HCT116 (cell line): ENCODE measurements around the gene ATXN1. TPM values are rescaled to one million over a fixed set of nuclear protein-coding genes. Genes with fewer than 3 reads are reported as not detected.
A peak's percentile ranks its signal among the peaks of the same experiment; 100 is the strongest.

ENCODE experiments used
- ATAC-seq: fragments of 200-7000 bp; cut with Tn5 transposase; 2 replicates; pipeline ENCODE4 v1.9.1; 2020; ENCODE audit warnings: mild to moderate bottlenecking, moderate library complexity
- BruUV-seq: library from RNA; stranded (reverse); fragments of 400-500 nt; replicated peaks from 2 replicates; lab custom pipeline; 2021; lab: Mats Ljungman, UMichigan
- CTCF ChIA-PET: fragments of 300-600 bp; sonication (Branson Sonifier 250); formaldehyde crosslinking; loops from one replicate; lab custom pipeline; 2021; ENCODE audit warnings: antibody characterized with exemption; lab: Charles Lee
- POLR2A ChIA-PET: fragments of 300-600, 350-600 bp; sonication (Branson Sonifier 250); formaldehyde crosslinking; loops from one replicate; lab custom pipeline; 2021; ENCODE audit warnings: antibody characterized with exemption; lab: Charles Lee
- RAD21 ChIA-PET, 2 experiments: fragments of 300-600 bp; sonication (Branson Sonifier 250); formaldehyde crosslinking; loops; one replicate each; lab custom pipeline; 2023; ENCODE audit warnings: low total read pairs in 2 of 2; ENCODE audit not compliant: uncharacterized antibody in 2 of 2, unreplicated experiment in 2 of 2, low non-redundant PET in 1 of 2; lab: Charles Lee
- DNase-seq: peaks from one replicate; pipeline ENCODE4 v3.0.0-alpha.2; 2010; ENCODE audit warnings: low read depth, low spot score
- H2AFZ ChIP-seq: fragments of 200-600 bp; shearing (Covaris generic), sonication (generic); 2 replicates; pipeline ENCODE4 v1.6.1; 2017; ENCODE audit warnings: low read depth, mixed run types, mixed read lengths, antibody characterized with exemption, low read length; ENCODE audit not compliant: poor library complexity, severe bottlenecking
- H3K27ac ChIP-seq: 2 replicates; pipeline ENCODE4 v1.5.1; 2012; ENCODE audit warnings: low read depth, low read length
- H3K27me3 ChIP-seq: fragments of 200-600 bp; sonication (generic); 2 replicates; pipeline ENCODE4 v1.6.1; 2016; ENCODE audit warnings: mixed run types, low read length, mixed read lengths; ENCODE audit not compliant: insufficient read depth
- H3K36me3 ChIP-seq, 2 experiments: fragments of 200-500 bp in 1 of 2; fragments of 200-600 bp in 1 of 2; sonication (Bioruptor generic) in 1 of 2; sonication (generic) in 1 of 2; 2 replicates each; pipeline versions ENCODE4 v1.5.1 to v1.6.1; 2014 to 2016; ENCODE audit warnings: low read length in 2 of 2, inconsistent platforms in 1 of 2, mixed read lengths in 1 of 2, mixed run types in 1 of 2; ENCODE audit not compliant: insufficient read depth in 2 of 2, control insufficient read depth in 1 of 2
- H3K4me1 ChIP-seq, 2 experiments: fragments of 200-600 bp in 1 of 2; sonication (generic) in 1 of 2; 2 replicates each; pipeline versions ENCODE4 v1.5.1 to v1.6.1; 2012 to 2017; ENCODE audit warnings: low read length in 2 of 2, inconsistent platforms in 1 of 2, mild to moderate bottlenecking in 1 of 2, mixed read lengths in 1 of 2, mixed run types in 1 of 2, moderate library complexity in 1 of 2; ENCODE audit not compliant: insufficient read depth in 2 of 2, control insufficient read depth in 1 of 2
- H3K4me2 ChIP-seq: fragments of 200-600 bp; sonication (generic); 2 replicates; pipeline ENCODE4 v1.6.1; 2017; ENCODE audit warnings: mixed run types, low read length, mixed read lengths
- H3K4me3 ChIP-seq, 2 experiments: fragments of 200-600 bp in 1 of 2; sonication (generic) in 1 of 2; replicated peaks in 1 of 2; 2 replicates each; pipeline ENCODE4 v1.5.1; 2011 to 2016; ENCODE audit warnings: low read length in 2 of 2, control low read depth in 1 of 2, low read depth in 1 of 2, mild to moderate bottlenecking in 1 of 2, mixed read lengths in 1 of 2, mixed run types in 1 of 2
- H3K79me2 ChIP-seq: fragments of 200-600 bp; sonication (generic); 2 replicates; pipeline ENCODE4 v1.6.1; 2017; ENCODE audit warnings: mild to moderate bottlenecking, mixed run types, low read length, moderate library complexity, mixed read lengths; ENCODE audit not compliant: insufficient read depth
- H3K9ac ChIP-seq: fragments of 200-600 bp; sonication (generic); 2 replicates; pipeline ENCODE4 v1.6.1; 2016; ENCODE audit warnings: low read length, mixed read lengths
- H3K9me2 ChIP-seq: fragments of 200-600 bp; sonication (generic), shearing (Covaris generic); 2 replicates; pipeline ENCODE4 v1.6.1; 2017; ENCODE audit warnings: mixed run types, mild to moderate bottlenecking, moderate library complexity; ENCODE audit not compliant: insufficient read depth
- H3K9me3 ChIP-seq, 2 experiments: fragments of 200-500 bp in 1 of 2; fragments of 200-600 bp in 1 of 2; sonication (Bioruptor generic) in 1 of 2; sonication (generic) in 1 of 2; 2 replicates each; pipeline ENCODE4 v1.6.1; 2014 to 2017; ENCODE audit warnings: low read length in 2 of 2, mixed read lengths in 2 of 2, inconsistent platforms in 1 of 2, low read depth in 1 of 2, mild to moderate bottlenecking in 1 of 2, mixed run types in 1 of 2, moderate library complexity in 1 of 2; ENCODE audit not compliant: control insufficient read depth in 1 of 2, insufficient read depth in 1 of 2
- H4K20me1 ChIP-seq: fragments of 200-600 bp; sonication (generic), shearing (Covaris generic); 2 replicates; pipeline ENCODE4 v1.6.1; 2017; ENCODE audit warnings: mixed run types, mild to moderate bottlenecking, moderate library complexity; ENCODE audit not compliant: insufficient read depth
- CBX3 ChIP-seq: IDR thresholded peaks from 2 replicates; pipeline ENCODE4 v1.6.1; 2012; ENCODE audit warnings: low read depth
- CEBPB ChIP-seq: IDR thresholded peaks from 2 replicates; pipeline ENCODE4 v1.6.1; 2012; ENCODE audit warnings: low read depth
- CTCF ChIP-seq, 3 experiments: fragments of 200-600 bp in 1 of 3; sonication (generic) in 1 of 3; IDR thresholded peaks in 2 of 3; conservative IDR thresholded peaks in 1 of 3; 2 replicates each; pipeline ENCODE4 v1.5.1; 2012 to 2017; ENCODE audit warnings: low read depth in 2 of 3, low read length in 2 of 3, antibody characterized with exemption in 1 of 3, borderline replicate concordance in 1 of 3, control low read depth in 1 of 3, mild to moderate bottlenecking in 1 of 3, mixed read lengths in 1 of 3, mixed run types in 1 of 3, moderate library complexity in 1 of 3; ENCODE audit not compliant: insufficient read depth in 1 of 3
- ELF1 ChIP-seq: IDR thresholded peaks from 2 replicates; pipeline ENCODE4 v1.6.1; 2012; ENCODE audit warnings: low read depth, borderline replicate concordance
- EZH2 ChIP-seq: fragments of 200-600 bp; sonication (generic); IDR thresholded peaks from 2 replicates; pipeline ENCODE4 v1.6.1; 2017; ENCODE audit warnings: antibody characterized with exemption, mixed run types
- FOSL1 ChIP-seq: IDR thresholded peaks from 2 replicates; pipeline ENCODE4 v1.6.1; 2012; ENCODE audit warnings: low read depth
- MAX ChIP-seq: IDR thresholded peaks from 2 replicates; pipeline ENCODE4 v1.6.1; 2012
- POLR2A ChIP-seq: IDR thresholded peaks from 2 replicates; pipeline ENCODE4 v1.7.0; 2011; ENCODE audit warnings: borderline replicate concordance; ENCODE audit not compliant: insufficient read depth, insufficient read length; ENCODE audit errors: extremely low read depth
- POLR2AphosphoS5 ChIP-seq: IDR thresholded peaks from 2 replicates; pipeline ENCODE4 v1.6.1; 2011; ENCODE audit warnings: mild to moderate bottlenecking, low read depth, low read length, moderate library complexity
- SIN3A ChIP-seq: IDR thresholded peaks from 2 replicates; pipeline ENCODE4 v1.6.1; 2012; ENCODE audit warnings: low read depth
- SRF ChIP-seq: IDR thresholded peaks from 2 replicates; pipeline ENCODE4 v1.6.1; 2012; ENCODE audit warnings: low read depth
- TCF7L2 ChIP-seq: IDR thresholded peaks from 2 replicates; pipeline ENCODE4 v1.7.0; 2011; ENCODE audit warnings: borderline replicate concordance, inconsistent platforms; ENCODE audit not compliant: insufficient read depth, insufficient read length; ENCODE audit errors: extremely low read depth
- YY1 ChIP-seq: IDR thresholded peaks from 2 replicates; pipeline ENCODE4 v1.6.1; 2011; ENCODE audit warnings: low read length, low read depth, moderate library complexity, mild to moderate bottlenecking; ENCODE audit not compliant: insufficient replicate concordance; ENCODE audit errors: extremely low read depth
- ZFX ChIP-seq: fragments of 450-650 bp; IDR thresholded peaks from 2 replicates; pipeline ENCODE4 v1.6.1; 2017
- ZNF274 ChIP-seq: fragments of 200-500 bp; sonication (Bioruptor generic); IDR thresholded peaks from 2 replicates; pipeline ENCODE4 v1.6.1; 2014; ENCODE audit warnings: mild to moderate bottlenecking, low read depth, low read length, inconsistent platforms
- intact Hi-C: fragments of 100-400 bp; cut with micrococcal nuclease; formaldehyde crosslinking; loops from 2 replicates; pipeline ENCODE4 v1.10.0; 2022
- total RNA-seq: library from RNA; stranded (reverse); gene quantifications from one replicate; pipeline ENCODE4 v1.2.1, GENCODE V29; 2021; ENCODE audit not compliant: unreplicated experiment
- TF ChIP-seq, protein P1 (sequence below): IDR thresholded peaks from 2 replicates; pipeline ENCODE4 v1.6.1; 2012
- TF ChIP-seq, protein P2 (sequence below): IDR thresholded peaks from 2 replicates; pipeline ENCODE4 v1.6.1; 2011; ENCODE audit warnings: mild to moderate bottlenecking, low read length, moderate library complexity; ENCODE audit not compliant: insufficient replicate concordance; ENCODE audit errors: extremely low read depth
- TF ChIP-seq, protein P3 (sequence below): IDR thresholded peaks from 2 replicates; pipeline ENCODE4 v1.6.1; 2012; ENCODE audit warnings: low read depth

ATXN1 gene
- total RNA-seq, 1 experiment from 2014 or later, result 21.0 TPM

DNA sequence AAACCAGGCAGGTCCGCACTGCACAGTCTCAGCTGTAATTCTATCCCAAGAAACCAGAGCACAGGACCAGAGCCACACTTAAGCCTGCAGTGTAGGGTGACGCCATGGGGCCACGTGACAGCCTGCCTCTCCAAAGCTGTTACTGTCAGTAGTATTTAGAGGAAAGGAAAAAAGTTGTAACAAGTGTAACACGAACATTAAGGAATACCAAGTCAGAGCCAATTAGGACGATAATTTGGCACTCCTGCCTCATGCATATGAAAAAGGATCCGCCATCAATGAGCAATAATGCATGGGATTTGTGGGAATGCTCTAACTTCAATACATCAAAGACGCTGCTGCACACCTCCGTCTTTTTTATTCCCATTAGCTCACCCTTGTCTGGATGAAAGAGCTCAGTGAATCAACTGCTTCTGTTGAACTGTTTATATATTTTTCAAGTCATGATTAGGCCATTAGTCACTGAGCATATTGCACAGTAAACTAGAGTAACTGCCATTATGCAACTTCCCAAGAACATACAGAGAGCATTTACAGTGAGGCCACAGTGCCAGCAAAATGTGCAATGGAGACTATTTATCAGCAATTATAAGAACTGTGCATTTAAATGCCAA lies 79.9 kb downstream of the ATXN1 start:
- POLR2A ChIA-PET, result interaction anchor here (0.9 to 1.6 kb wide), 6 partner anchors 8 to 90 kb away, joined by 3 to 10 read pairs (median 5); partner anchors contain the start of gene ATXN1
- H3K36me3 ChIP-seq, result no peaks in the 10 kb centered on the region
- peak overlapping the region; percentile 13; the same call in 1 of the 2 replicates for H3K9ac ChIP-seq
- no peaks in the 10 kb centered on the region for H4K20me1 ChIP-seq
- CTCF ChIA-PET, result interaction anchor here (0.7 kb wide), 1 partner anchor 32 kb away, joined by 3 read pairs; no protein-coding TSS in a partner anchor
- peak overlapping the region; percentile 28 for H2AFZ ChIP-seq
- no peaks in the 10 kb centered on the region for H3K9me3 ChIP-seq
- RAD21 ChIA-PET, result interaction anchor here in 1 of 2 experiments (0.8 to 2.0 kb wide), 2 partner anchors 32 to 170 kb away, joined by 3 to 6 read pairs; no protein-coding TSS in a partner anchor
- peak overlapping the region; percentile 60 for H3K4me2 ChIP-seq
- no peaks in the 10 kb centered on the region for H3K79me2 ChIP-seq
- ATAC-seq (peak; percentile 83), DNase-seq (peak; percentile 91)
- peak overlapping the region; percentile 58 for H3K27ac ChIP-seq
- peak overlapping the region in 1 of 2 experiments; percentile 12; a peak in 2 of 4 replicates for H3K4me3 ChIP-seq
- intact Hi-C loops, result loop anchor here (1.0 to 5.0 kb wide), 2 partner anchors 30 to 81 kb away; partner anchors contain the start of gene ATXN1
- H3K4me1 ChIP-seq, result peaks cover 62 to 73% of the 10 kb centered on the region in 2 experiments
- H3K9me2 ChIP-seq, result no peaks in the 10 kb centered on the region
- no TSS peak for BruUV-seq
- no peaks in the 10 kb centered on the region for H3K27me3 ChIP-seq
- TF ChIP-seq, protein P1, sequence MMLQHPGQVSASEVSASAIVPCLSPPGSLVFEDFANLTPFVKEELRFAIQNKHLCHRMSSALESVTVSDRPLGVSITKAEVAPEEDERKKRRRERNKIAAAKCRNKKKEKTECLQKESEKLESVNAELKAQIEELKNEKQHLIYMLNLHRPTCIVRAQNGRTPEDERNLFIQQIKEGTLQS, result peak; percentile 76
- TF ChIP-seq CEBPB, result peak; percentile 98
- TF ChIP-seq, protein P2, sequence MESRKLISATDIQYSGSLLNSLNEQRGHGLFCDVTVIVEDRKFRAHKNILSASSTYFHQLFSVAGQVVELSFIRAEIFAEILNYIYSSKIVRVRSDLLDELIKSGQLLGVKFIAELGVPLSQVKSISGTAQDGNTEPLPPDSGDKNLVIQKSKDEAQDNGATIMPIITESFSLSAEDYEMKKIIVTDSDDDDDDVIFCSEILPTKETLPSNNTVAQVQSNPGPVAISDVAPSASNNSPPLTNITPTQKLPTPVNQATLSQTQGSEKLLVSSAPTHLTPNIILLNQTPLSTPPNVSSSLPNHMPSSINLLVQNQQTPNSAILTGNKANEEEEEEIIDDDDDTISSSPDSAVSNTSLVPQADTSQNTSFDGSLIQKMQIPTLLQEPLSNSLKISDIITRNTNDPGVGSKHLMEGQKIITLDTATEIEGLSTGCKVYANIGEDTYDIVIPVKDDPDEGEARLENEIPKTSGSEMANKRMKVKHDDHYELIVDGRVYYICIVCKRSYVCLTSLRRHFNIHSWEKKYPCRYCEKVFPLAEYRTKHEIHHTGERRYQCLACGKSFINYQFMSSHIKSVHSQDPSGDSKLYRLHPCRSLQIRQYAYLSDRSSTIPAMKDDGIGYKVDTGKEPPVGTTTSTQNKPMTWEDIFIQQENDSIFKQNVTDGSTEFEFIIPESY, result no peak
- TF ChIP-seq SRF, result peak; percentile 74; the same call in 1 of the 2 replicates
- TF ChIP-seq FOSL1, result peak; percentile 89
- peak; percentile 82 for TF ChIP-seq MAX
- TF ChIP-seq ZNF274, result no peak
- no peak for TF ChIP-seq POLR2A
- no peak for TF ChIP-seq CTCF (IDR thresholded peaks at IDR 0.05 in 2 of 3, conservative IDR thresholded peaks at IDR 0.05 in 1 of 3; ENCODE audit: borderline replicate concordance in 1 of 3, insufficient read depth in 1 of 3, low read depth in 2 of 3, low read length in 2 of 3)
- TF ChIP-seq TCF7L2, result peak; percentile 39
- no peak for TF ChIP-seq YY1
- TF ChIP-seq POLR2AphosphoS5, result peak; percentile 32; the same call in 1 of the 2 replicates
- no peak for TF ChIP-seq EZH2
- TF ChIP-seq, protein P3, sequence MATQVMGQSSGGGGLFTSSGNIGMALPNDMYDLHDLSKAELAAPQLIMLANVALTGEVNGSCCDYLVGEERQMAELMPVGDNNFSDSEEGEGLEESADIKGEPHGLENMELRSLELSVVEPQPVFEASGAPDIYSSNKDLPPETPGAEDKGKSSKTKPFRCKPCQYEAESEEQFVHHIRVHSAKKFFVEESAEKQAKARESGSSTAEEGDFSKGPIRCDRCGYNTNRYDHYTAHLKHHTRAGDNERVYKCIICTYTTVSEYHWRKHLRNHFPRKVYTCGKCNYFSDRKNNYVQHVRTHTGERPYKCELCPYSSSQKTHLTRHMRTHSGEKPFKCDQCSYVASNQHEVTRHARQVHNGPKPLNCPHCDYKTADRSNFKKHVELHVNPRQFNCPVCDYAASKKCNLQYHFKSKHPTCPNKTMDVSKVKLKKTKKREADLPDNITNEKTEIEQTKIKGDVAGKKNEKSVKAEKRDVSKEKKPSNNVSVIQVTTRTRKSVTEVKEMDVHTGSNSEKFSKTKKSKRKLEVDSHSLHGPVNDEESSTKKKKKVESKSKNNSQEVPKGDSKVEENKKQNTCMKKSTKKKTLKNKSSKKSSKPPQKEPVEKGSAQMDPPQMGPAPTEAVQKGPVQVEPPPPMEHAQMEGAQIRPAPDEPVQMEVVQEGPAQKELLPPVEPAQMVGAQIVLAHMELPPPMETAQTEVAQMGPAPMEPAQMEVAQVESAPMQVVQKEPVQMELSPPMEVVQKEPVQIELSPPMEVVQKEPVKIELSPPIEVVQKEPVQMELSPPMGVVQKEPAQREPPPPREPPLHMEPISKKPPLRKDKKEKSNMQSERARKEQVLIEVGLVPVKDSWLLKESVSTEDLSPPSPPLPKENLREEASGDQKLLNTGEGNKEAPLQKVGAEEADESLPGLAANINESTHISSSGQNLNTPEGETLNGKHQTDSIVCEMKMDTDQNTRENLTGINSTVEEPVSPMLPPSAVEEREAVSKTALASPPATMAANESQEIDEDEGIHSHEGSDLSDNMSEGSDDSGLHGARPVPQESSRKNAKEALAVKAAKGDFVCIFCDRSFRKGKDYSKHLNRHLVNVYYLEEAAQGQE, result no peak
- TF ChIP-seq CBX3, result 0 out of 2 replicates have a peak, but pooled peaks have one; percentile 72
- TF ChIP-seq SIN3A, result peak; percentile 68; the same call in 1 of the 2 replicates
- TF ChIP-seq ELF1, result no peak
- TF ChIP-seq ZFX, result no peak
